Uterus (tissue), 4 donors: Measurements from ENCODE around the gene ARAP2. TPM values are rescaled to one million over a fixed set of nuclear protein-coding genes. Genes with fewer than 3 reads are reported as not detected.

Source experiments
- DNase-seq, 2 donors: peaks; one replicate each; pipeline ENCODE4 v3.0.0-alpha.2; 2019 to 2020
- H3K27ac ChIP-seq, 2 donors: fragments of 200-600 bp; sonication (generic); 1 replicate in 1 of 2; 2 replicates in 1 of 2; pipeline ENCODE4 v1.5.1; 2016 to 2018
- H3K27me3 ChIP-seq, 2 donors: fragments of 200-600 bp; sonication (generic); one replicate each; pipeline ENCODE4 v1.5.1; 2018 to 2019; ENCODE audit warnings: control low read depth in 1 of 2
- H3K36me3 ChIP-seq, 2 donors: fragments of 200-600 bp; sonication (generic); one replicate each; pipeline ENCODE4 v1.5.1; 2019; ENCODE audit warnings: control low read depth in 1 of 2
- H3K4me1 ChIP-seq, 2 donors: fragments of 200-600 bp; sonication (generic); one replicate each; pipeline ENCODE4 v1.5.1; 2018 to 2019; ENCODE audit warnings: control low read depth in 1 of 2
- H3K4me3 ChIP-seq, 2 donors: fragments of 200-600 bp; sonication (generic); 1 replicate in 1 of 2; 2 replicates in 1 of 2; pipeline ENCODE4 v1.5.1; 2018 to 2019; ENCODE audit warnings: mild to moderate bottlenecking in 1 of 2
- H3K9me3 ChIP-seq, 2 donors: fragments of 200-600 bp; sonication (generic); one replicate each; pipeline ENCODE4 v1.5.1; 2019; ENCODE audit warnings: control low read depth in 1 of 2
- POLR2A ChIP-seq, 2 donors: fragments of 450-650 bp; IDR thresholded peaks; one replicate each; pipeline ENCODE4 v1.6.1; 2016; ENCODE audit warnings: antibody characterized with exemption in 2 of 2, mild to moderate bottlenecking in 1 of 2, moderate library complexity in 1 of 2
- intact Hi-C: fragments of 100-400 bp; cut with DNase I; formaldehyde crosslinking; loops from one replicate; pipeline ENCODE4 v1.15.1; 2023; ENCODE audit warnings: low total_unique reads
- total RNA-seq, 4 donors: library from RNA; depleted of rRNA in 3 of 4; stranded (reverse); fragments of >200 nt in 3 of 4; gene quantifications; one replicate each; pipeline versions ENCODE4 v1.1.0 to v1.2.4, GENCODE V29; 2014 to 2023
- TF ChIP-seq, protein P1 (sequence below), 4 experiments: fragments of 200-600 bp in 2 of 4; fragments of 450-650 bp in 2 of 4; sonication (generic) in 2 of 4; IDR thresholded peaks; one replicate each; pipeline ENCODE4 v1.5.1; 2016 to 2019; ENCODE audit warnings: antibody characterized with exemption in 4 of 4, mild to moderate bottlenecking in 2 of 4, moderate library complexity in 1 of 4
- donor health status: DM: yes; HTN: yes; CAD: no.

Gene ARAP2
- total RNA-seq, 4 donors from 2014 or later, result 10.5 to 134 (median 27.1) TPM

DNA sequence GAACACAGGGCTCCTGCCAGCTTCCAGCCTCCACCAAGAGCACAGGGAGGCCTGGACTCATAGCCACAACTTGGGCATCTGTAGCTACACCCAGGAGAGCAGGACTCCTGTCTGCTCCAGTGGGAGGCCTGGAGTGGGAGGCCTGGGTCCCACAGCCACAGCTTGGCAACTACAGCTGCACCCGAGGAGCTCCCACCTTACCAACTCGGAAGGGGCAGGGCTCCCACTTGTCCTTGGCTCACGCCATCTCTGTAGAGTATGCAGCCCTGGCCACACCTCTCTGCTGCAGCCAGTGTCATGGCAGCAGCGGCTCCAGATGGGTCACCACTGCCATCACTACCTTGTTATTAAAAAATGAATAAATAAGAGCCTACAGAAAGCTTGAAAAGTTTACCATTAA is 45.5 kb downstream of the ARAP2 start:
- Histone ChIP-seq H3K27ac (no peak overlapping the region), H3K27me3 (no peaks in the 10 kb centered on the region), H3K4me1 (no peaks in the 10 kb centered on the region), H3K9me3 (no peaks in the 10 kb centered on the region), H3K4me3 (no peak overlapping the region), H3K36me3 (no peaks in the 10 kb centered on the region)
- intact Hi-C loops, result no loop called here
- TF ChIP-seq, protein P1, sequence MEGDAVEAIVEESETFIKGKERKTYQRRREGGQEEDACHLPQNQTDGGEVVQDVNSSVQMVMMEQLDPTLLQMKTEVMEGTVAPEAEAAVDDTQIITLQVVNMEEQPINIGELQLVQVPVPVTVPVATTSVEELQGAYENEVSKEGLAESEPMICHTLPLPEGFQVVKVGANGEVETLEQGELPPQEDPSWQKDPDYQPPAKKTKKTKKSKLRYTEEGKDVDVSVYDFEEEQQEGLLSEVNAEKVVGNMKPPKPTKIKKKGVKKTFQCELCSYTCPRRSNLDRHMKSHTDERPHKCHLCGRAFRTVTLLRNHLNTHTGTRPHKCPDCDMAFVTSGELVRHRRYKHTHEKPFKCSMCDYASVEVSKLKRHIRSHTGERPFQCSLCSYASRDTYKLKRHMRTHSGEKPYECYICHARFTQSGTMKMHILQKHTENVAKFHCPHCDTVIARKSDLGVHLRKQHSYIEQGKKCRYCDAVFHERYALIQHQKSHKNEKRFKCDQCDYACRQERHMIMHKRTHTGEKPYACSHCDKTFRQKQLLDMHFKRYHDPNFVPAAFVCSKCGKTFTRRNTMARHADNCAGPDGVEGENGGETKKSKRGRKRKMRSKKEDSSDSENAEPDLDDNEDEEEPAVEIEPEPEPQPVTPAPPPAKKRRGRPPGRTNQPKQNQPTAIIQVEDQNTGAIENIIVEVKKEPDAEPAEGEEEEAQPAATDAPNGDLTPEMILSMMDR (IDR thresholded peaks at IDR 0.05), result no peak
- no peak for TF ChIP-seq POLR2A (IDR thresholded peaks at IDR 0.05)
- DNase-seq, result no peak

DNA sequence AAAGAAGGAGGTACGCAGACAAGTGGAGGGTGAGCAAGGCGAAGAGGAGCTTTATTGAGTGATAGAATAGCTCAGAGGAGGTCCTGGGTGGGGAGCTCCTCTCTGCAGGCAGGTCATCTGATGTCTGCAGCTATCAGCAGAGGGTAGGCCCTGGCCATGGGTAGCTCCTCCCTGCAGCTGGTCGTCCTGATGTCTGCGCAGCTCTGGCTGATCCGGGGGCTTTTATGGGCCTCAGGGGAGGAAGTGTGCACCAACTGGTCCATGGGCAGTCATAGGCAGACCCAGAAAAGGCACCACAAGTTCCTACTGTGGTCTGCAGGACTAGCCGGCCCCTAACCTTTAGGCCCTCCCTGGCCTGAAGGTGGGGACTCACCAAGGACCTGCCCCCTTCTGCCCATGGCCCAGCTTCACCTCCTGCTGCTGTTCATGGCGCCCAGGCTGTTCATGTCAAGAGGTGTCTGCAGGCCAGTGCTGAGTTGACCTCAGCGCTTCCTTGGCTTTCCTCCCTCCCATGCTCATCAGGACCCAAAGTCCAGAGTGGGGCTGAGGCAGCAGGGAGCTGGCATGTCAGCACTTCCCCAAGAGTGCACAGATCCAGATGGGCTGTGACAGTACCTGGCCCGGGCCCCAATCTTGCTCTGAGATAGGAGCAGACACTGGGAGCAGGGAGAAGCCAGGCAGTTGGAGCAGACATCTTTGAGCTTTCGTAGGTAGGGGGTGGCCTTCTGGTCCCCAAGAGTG is 46.1 kb downstream of the ARAP2 start:
- H3K36me3 ChIP-seq, result no peaks in the 10 kb centered on the region
- intact Hi-C loops, result no loop called here

DNA sequence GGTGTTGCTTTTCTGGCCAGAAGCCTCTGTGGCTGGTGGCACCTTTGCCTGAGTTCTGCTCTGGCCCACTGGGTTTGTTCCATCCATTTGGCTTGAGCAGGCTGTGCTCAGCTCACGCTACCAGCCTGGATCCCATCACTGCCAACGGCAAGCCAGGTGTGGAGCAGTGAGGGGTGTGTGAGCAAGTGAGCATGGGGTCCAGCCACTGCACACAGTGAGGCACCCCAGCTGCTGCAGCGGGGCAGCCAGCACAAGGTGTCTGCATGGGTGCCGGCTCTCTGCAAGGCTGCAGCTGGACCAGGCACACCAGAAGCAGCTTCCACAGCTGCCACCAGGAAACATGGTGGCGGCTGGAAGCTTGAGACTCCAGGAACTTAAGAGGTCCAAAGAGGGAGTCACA is 46.8 kb downstream of the ARAP2 start:
- TF ChIP-seq POLR2A (IDR thresholded peaks at IDR 0.05), result no peak
- TF ChIP-seq, protein P1 (IDR thresholded peaks at IDR 0.05), result no peak
- Histone ChIP-seq H3K9me3 (no peaks in the 10 kb centered on the region), H3K27ac (no peak overlapping the region), H3K4me3 (no peak overlapping the region), H3K27me3 (no peaks in the 10 kb centered on the region), H3K4me1 (no peaks in the 10 kb centered on the region), H3K36me3 (no peaks in the 10 kb centered on the region)
- DNase-seq, result no peak
- intact Hi-C loops, result no loop called here

More for the DNA sequence above, 46.1 kb downstream of the ARAP2 start:
- Histone ChIP-seq H3K27me3 (no peaks in the 10 kb centered on the region), H3K9me3 (no peaks in the 10 kb centered on the region), H3K4me3 (no peak overlapping the region), H3K4me1 (no peaks in the 10 kb centered on the region), H3K27ac (no peak overlapping the region)
- DNase-seq, result no peak
- no peak for TF ChIP-seq POLR2A (IDR thresholded peaks at IDR 0.05)
- TF ChIP-seq, protein P1 (IDR thresholded peaks at IDR 0.05), result no peak

DNA sequence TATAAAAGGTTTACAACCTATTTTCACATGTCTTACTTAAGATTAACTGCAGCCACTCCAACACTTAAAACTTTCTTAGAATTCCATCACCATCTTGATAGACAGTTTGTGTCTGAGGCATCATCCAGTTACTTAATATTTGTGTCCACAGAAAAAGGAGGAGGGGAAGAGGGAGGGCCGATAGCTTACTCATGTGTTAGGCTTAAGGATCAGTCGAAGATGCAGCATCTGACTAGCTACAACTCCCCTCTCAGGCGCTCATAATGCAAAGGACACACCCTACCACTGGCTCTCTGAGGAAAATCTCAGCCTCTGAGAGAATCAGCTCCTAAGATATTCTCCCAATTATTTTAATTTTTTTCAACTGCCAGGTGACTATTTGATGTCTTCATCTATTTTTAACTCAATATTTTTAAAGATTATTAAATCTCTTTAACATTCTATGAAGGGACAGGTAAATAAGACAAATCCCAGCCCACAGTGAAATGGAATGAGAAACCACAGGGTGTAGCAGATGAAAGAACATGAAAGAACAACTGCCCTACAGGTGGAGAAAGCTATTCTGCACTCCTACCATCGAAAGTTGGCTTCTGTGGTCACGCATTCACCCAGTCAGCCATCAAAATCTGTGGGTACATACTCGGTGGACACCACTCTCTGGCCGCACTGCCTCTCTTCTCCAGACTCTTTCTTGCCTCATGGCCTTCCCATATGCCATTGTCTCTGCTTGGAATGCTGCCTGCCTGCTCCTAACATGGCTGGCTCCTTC is 48.0 kb downstream of the ARAP2 start:
- Histone ChIP-seq H3K27ac (no peak overlapping the region), H3K36me3 (no peaks in the 10 kb centered on the region), H3K9me3 (no peaks in the 10 kb centered on the region), H3K4me3 (no peak overlapping the region), H3K27me3 (no peaks in the 10 kb centered on the region), H3K4me1 (no peaks in the 10 kb centered on the region)
- TF ChIP-seq, protein P1 (IDR thresholded peaks at IDR 0.05), result no peak
- no peak for TF ChIP-seq POLR2A (IDR thresholded peaks at IDR 0.05)
- intact Hi-C loops, result no loop called here
- no peak for DNase-seq

DNA sequence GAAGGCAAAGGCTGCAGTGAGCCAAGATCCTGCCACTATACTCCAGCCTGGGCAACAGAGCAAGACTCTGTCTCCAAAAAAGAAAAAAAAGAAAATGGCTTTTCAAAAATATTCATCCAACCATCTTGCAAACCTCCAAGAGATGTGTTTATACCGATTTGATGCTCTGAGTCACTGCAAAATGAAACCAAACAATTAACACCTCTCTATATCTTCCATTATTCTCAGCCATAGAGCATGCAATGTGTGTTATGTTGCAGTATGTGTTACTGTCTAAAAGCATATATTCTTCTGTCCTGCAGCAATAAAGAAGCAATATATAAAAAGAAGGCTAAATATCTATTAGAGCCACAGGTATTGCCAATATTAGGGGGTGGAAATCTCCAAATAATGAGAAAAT is 51.4 kb downstream of the ARAP2 start:
- Histone ChIP-seq H3K27ac (no peak overlapping the region), H3K4me3 (no peak overlapping the region), H3K27me3 (no peaks in the 10 kb centered on the region), H3K4me1 (no peaks in the 10 kb centered on the region), H3K9me3 (no peaks in the 10 kb centered on the region), H3K36me3 (no peaks in the 10 kb centered on the region)
- DNase-seq, result no peak
- TF ChIP-seq, protein P1 (IDR thresholded peaks at IDR 0.05), result no peak
- no peak for TF ChIP-seq POLR2A (IDR thresholded peaks at IDR 0.05)
- intact Hi-C loops, result no loop called here
